ENCODE measurements around the gene SGMS1.

Gene SGMS1

GRCh38 chr10:50333872-50334271 is 289.9 kb downstream of the SGMS1 start:
- no peak for DNase-seq (ENCODE audit: low read depth)

- DNase-seq (ENCODE audit: low read depth) = no peak
Observed at GRCh38 chr10:50332108-50332842, 291.5 kb downstream of the SGMS1 start.

GRCh38 chr10:50331486-50331885 is 292.3 kb downstream of the SGMS1 start:
- DNase-seq (ENCODE audit: low read depth) = no peak

GRCh38 chr10:50326757-50327701 is 296.7 kb downstream of the SGMS1 start:
- peak; percentile 72 for DNase-seq (ENCODE audit: low read depth)

- DNase-seq (ENCODE audit: low read depth) = no peak
Observed at GRCh38 chr10:50326172-50326555, 297.6 kb downstream of the SGMS1 start.

GRCh38 chr10:50325449-50326171 is 298.1 kb downstream of the SGMS1 start:
- peak; percentile 98 for DNase-seq (ENCODE audit: low read depth)

- no peak for DNase-seq (ENCODE audit: low read depth)
Observed at GRCh38 chr10:50324680-50325393, 298.9 kb downstream of the SGMS1 start.

- no peak for DNase-seq (ENCODE audit: low read depth)
Observed at GRCh38 chr10:50324046-50324445, 299.7 kb downstream of the SGMS1 start.

- peak; percentile 46 for DNase-seq (ENCODE audit: low read depth)
Observed at GRCh38 chr10:50322077-50322476, 301.7 kb downstream of the SGMS1 start.

- no peak for DNase-seq (ENCODE audit: low read depth)
Observed at GRCh38 chr10:50318129-50318528, 305.6 kb downstream of the SGMS1 start.

- peak; percentile 46 for DNase-seq (ENCODE audit: low read depth)
Observed at GRCh38 chr10:50316695-50317648, 306.8 kb downstream of the SGMS1 start.

GRCh38 chr10:50316174-50316573 is 307.6 kb downstream of the SGMS1 start:
- no peak for DNase-seq (ENCODE audit: low read depth)

- no peak for DNase-seq (ENCODE audit: low read depth)
Observed at GRCh38 chr10:50315424-50315823, 308.3 kb downstream of the SGMS1 start.

GRCh38 chr10:50314169-50315071 is 309.3 kb downstream of the SGMS1 start:
- DNase-seq (ENCODE audit: low read depth) = no peak

GRCh38 chr10:50312464-50313437 is 311.0 kb downstream of the SGMS1 start:
- DNase-seq (ENCODE audit: low read depth) = peak; percentile 89

- DNase-seq (ENCODE audit: low read depth) = peak; percentile 55
Observed at GRCh38 chr10:50310560-50311174, 313.1 kb downstream of the SGMS1 start.

- no peak for DNase-seq (ENCODE audit: low read depth)
Observed at GRCh38 chr10:50309342-50309741, 314.4 kb downstream of the SGMS1 start.

GRCh38 chr10:50304660-50305059 is 319.1 kb downstream of the SGMS1 start:
- no peak for DNase-seq (ENCODE audit: low read depth)

Data from ELR (cell line).